GM19193 (cell line): ENCODE measurements around the gene FAM184B.

Source experiments
- POLR2A ChIP-seq: IDR thresholded peaks from 4 replicates; pipeline ENCODE4 v1.6.1; 2011; ENCODE audit not compliant: insufficient read depth, insufficient read length; ENCODE audit errors: extremely low read depth

Gene FAM184B

DNA sequence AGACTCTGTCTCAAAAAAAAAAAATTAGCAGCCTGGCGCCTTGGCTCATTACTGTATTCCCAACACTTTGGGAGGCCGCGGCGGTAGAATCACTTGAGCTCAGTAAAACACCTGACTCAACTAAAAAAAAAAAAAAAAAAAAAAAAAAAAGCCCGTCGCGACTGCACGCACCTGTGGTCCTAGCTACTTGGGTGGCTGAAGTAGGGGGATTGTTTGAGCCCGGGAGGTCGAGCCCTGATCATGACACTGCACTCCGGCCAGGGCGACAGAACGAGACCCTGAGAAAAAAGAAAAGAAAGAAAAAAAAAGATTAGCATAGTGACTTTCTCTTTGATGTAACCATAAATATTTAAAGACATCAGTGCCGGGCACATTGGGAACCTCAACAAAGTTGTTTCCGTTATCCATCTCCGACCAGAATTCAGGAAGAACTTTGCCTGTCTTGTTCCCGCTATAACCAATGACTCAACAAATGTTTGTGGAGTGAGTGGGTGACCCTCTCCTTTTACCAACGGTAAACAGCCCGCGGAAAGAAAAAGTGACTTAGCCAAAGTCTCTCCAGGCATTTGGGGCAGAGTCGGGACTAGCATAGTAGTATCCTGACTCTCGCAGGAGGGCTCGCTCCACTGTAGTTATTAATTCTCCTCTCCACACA lies 167.5 kb downstream of the FAM184B start:
- no peak for TF ChIP-seq POLR2A

DNA sequence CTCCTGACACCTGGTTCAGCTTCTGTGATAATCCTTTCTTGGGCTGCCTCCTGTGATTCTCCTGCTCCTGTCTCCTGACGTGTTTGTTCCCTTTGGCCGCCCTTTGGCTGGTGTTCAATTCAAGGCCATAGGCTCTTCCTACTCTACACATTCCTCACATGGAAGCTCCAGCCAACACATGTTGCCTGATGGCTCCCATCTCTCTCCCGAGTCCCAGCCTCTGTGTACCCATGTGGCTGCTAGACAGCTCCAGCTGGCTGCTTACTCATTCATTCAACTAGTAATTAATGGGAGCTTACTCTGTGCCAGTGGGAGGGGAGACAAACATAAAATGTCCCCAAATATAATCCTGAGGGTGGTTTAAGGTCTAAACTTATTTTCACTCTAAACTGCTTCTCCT lies 176.2 kb downstream of the FAM184B start:
- no peak for TF ChIP-seq POLR2A

DNA sequence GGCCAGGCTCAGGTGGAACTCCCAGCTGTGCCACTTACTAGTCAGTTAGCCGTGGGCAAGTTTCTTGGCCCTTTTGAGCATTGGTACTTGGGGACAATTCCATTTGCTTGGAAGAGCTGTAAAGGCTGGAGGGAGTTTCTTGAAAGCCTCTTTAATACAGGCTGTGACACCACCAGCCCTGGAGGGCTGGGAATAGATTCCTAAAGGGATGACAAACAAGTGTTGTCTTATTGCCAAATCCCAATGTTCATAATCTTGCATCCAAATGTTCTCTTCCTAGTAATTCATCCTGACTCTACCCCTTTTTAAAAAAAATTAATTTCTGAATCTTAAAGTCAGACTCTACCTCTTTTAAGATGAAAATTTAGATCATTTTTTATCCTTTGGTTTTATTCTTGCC lies 181.6 kb downstream of the FAM184B start:
- no peak for TF ChIP-seq POLR2A

DNA sequence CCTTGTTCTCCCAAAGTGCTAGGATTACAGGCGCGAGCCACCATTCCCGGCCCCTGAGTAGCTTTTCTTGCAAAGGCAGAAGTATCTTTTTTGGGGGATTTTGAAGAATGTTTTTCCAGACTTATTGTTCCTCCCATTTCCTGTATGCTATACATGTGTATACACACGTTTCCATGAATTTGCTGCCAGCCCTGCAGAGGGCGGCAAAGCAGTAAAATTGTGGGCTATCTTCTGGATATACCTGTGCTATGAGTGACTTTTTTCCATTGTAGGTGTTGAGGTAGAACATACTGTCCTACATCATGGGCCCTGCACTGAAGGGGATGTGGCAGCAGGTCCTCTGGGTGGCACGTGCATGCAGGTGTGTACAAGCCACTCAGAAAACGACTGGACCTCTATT lies 183.9 kb downstream of the FAM184B start:
- no peak for TF ChIP-seq POLR2A

DNA sequence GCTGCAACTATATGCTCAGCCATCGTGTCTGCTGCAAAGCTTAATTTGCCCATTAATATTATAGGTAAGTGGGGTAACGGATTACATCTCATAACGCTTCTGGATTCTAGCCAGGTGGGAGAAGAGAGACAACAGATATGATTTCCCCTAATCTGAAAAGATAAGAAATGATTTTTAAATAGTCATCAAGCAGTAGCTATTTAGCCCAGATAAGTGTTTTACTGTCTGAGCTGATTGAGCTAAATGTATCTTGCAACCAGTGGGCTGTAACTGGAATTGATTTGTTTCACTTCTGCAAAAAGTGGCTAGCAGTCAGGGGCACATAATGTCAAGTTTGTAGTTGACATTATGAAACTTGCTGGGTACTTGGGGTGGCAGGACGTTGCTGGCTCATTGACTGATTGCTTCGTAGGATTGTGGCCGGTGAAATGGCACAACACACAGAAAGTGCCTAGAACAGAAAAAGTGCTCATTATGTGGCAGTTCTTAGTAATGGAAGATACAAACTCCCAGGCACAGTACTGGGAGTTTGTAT lies 185.9 kb downstream of the FAM184B start:
- TF ChIP-seq POLR2A = no peak

DNA sequence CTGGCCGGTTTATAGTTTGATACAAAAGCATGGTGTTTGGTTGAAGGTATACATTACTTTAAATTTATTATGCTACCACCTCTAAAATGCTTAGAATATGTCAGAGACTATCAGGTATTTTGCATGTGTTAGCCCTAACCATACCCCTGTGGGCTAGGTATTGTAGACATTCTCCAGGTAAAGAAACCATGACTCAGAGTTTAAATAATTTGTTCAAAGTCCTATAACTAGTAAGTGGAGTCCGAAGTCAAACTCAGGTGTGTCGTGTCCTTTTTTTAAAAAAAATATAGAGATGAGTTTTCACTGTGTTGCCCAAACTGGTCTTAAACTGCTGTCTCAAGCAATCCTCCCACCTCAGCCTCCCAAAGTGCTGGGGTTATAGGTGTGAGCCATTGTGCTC lies 192.1 kb downstream of the FAM184B start:
- TF ChIP-seq POLR2A = no peak

DNA sequence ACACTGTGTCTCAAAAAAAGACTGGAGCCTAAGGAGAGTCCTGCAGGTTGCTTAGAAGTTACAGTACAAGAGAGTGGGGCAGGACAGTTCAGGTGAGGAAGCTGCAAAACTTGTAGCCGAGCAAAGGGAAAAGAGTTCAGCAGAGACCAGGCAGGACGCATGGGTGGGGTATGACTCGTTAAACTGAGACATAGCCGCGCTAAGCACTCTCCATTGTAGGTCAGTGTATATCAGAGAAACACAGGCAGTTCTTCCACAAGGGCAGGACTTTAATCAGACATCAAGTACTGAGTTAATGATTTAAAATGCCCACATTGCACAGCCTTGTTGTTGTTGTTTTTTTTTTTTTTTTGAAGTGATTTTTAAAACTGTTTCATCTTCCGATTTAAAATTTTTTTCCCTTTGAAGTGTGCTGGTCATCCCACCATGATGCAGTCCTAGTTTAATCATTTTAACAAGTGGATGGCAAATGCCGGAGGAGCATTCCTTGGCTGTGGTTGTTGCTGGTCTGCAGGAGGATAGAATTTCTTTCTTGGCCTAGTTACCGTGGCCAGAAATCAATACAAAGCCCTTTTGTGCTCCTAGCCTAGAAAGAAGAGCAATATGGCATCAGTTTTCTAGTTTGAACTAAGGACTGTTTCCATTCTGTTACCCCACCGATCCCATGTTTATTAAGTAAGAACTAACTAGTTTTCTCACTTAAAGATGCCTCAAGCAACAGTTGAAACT lies 194.2 kb downstream of the FAM184B start:
- TF ChIP-seq POLR2A = no peak

DNA sequence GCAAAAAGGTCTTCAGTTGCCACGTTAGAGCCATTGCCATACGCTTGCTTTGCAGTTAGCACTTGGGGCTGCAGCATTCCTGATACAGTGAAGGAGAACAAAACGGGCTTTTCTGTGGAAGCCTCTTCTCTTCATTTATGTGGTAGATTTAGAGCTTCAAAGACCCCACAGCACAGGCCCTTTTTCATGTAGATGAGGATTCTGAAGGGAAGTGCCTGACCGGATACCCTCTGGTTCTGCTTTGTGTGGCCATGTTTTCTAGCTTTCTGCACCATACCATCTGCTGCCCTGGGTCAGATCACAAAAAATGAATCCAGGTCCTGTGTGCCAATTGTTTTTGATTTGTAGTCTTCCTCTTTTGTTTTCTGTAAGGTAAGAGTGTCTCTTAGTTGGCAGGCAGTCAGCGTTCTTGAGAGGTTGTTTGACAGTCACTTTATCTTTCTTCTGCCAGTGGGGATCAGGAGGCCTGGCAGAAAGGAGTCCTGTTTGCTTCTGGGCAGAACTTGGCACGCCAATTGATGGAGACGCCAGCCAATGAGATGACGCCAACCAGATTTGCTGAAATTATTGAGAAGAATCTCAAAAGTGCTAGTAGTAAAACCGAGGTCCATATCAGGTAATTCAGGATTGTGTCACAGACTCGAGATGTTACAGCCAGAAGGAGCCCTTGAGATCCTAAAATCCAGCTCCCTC lies 196.8 kb downstream of the FAM184B start:
- TF ChIP-seq POLR2A = no peak

DNA sequence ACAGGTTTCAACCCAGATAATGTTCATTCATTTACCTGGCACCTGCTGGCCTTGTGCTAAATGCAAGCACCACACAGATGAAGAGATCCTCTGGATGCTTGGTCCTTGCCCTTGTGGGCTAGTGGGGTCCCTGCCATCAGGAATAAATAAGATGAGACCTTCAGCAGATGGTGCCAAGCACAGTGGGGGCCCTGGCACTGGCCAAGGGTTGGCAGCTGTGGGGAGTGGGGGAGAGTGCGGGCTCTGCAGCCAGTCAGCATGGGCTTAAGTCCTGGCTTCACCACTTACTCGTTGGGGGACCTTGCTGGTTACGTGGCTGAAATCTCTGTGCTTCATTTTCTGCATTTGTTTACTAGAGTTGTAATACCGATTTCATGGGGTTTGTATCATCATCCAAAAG lies 197.5 kb downstream of the FAM184B start:
- peak; percentile 28 for TF ChIP-seq POLR2A

DNA sequence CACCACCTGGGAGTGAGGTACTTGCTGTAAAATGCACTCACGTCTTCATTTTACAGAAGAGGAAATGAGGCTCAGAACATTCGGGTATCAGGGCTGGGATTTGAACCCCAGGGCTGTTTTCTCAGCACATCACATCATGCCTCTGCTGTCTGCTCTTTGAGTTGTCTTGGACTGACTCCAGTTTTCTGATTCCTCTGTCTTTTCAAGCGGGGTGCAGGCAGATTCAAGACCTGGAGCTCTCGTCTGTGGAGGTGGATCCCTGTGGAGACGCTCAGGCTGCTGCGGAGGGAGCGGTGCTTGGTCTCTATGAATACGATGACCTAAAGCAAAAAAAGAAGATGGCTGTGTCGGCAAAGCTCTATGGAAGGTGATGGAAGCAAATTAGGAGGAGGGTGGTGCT lies 198.1 kb downstream of the FAM184B start:
- no peak for TF ChIP-seq POLR2A

DNA sequence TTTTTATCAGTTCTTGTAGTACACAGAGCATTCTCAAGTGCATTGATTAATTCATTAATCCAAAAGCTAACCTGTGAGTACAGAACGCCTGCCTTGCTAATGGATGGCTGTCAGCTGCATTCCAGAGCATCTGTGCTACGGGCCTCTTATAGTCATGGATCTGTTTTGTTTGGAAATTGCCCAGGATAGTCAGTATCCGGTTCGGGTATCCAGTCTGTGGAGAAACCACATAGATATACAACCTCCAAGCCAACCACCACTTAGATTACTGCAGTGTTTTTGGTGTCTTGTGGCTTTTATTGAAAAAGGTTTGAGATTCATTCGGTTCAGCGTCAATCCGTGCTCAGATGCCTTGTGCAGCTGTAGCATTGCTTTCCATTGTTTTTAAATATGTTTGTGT lies 200.5 kb downstream of the FAM184B start:
- no peak for TF ChIP-seq POLR2A
